Bronchial epithelial cell (primary cell): ENCODE results near the gene DDX28. TPM values are rescaled to one million over a fixed set of nuclear protein-coding genes. Genes with fewer than 3 reads are reported as not detected.
"Not testable (repeated sequence)": the region's sequence is repeated elsewhere in the genome, so short reads cannot be mapped to it uniquely, and the experiment has no call there.

Experiments
- DNase-seq: peaks from one replicate; pipeline ENCODE4 v3.0.0-alpha.2; 2010; ENCODE audit warnings: low read depth
- FAIRE-seq: peaks from 2 replicates; lab custom pipeline; 2011; peaks lifted over from hg19 to GRCh38; lab: Jason Lieb, UNC
- H3K27me3 ChIP-seq: 2 replicates; pipeline ENCODE4 v1.5.1; 2011; ENCODE audit warnings: low read length; ENCODE audit not compliant: control insufficient read depth, insufficient read depth
- H3K36me3 ChIP-seq: 2 replicates; pipeline ENCODE4 v1.5.1; 2011; ENCODE audit warnings: low read length; ENCODE audit not compliant: control insufficient read depth, insufficient read depth
- H3K4me3 ChIP-seq: 2 replicates; pipeline ENCODE4 v1.5.1; 2011; ENCODE audit warnings: mild to moderate bottlenecking, low read depth, low read length, control low read depth
- CTCF ChIP-seq: IDR thresholded peaks from 2 replicates; pipeline ENCODE4 v1.5.1; 2011; ENCODE audit warnings: mild to moderate bottlenecking, moderate library complexity, low read length, control low read depth, inconsistent platforms; ENCODE audit not compliant: insufficient read depth, severe bottlenecking
- total RNA-seq: library from RNA; depleted of rRNA; stranded (reverse); fragments of >200 nt; gene quantifications from 2 replicates; pipeline ENCODE4 v1.2.1, GENCODE V29; 2014

DDX28 gene
- total RNA-seq, 1 donor from 2014 or later: 16.3 TPM

DNA sequence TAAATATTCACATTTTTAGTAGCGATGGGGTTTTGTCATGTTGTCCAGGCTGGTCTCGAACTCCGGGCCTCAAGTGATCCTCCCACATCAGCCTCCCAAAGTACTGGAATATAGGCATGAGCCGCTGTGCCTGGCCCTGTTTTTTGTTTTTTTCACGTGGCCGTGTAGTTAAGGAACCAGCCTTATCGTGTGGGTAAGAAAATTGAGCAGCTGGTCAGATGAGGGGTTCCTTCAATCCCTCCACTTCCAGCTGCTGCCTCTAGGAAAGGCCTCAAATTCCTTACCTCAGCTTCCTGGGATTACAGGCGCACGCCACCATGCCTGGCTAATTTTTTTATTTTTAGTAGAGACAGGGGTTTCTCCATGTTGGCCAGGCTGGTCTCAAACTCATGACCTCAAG lies 17.8 kb downstream of the DDX28 start:
- no peak for FAIRE-seq
- TF ChIP-seq CTCF: no peak

GRCh38 chr16:68003031-68003430 lies 20.0 kb downstream of the DDX28 start:
- FAIRE-seq (no peak), DNase-seq (no peak)
- no peak for TF ChIP-seq CTCF
- no peaks in the 10 kb centered on the region for H3K36me3 ChIP-seq
- H3K4me3 ChIP-seq: no peak overlapping the region
- H3K27me3 ChIP-seq: no peaks in the 10 kb centered on the region

More for the DNA sequence above, 17.8 kb downstream of the DDX28 start:
- H3K36me3 ChIP-seq: no peaks in the 10 kb centered on the region
- no peak for DNase-seq
- no peaks in the 10 kb centered on the region for H3K27me3 ChIP-seq
- H3K4me3 ChIP-seq: no peak overlapping the region

- no peak for DNase-seq
- no peak for TF ChIP-seq CTCF
- no peak for FAIRE-seq
- Histone ChIP-seq H3K36me3 (no peaks in the 10 kb centered on the region), H3K4me3 (no peak overlapping the region), H3K27me3 (no peaks in the 10 kb centered on the region)
Observed at GRCh38 chr16:68000450-68000849, 22.6 kb downstream of the DDX28 start.

DNA sequence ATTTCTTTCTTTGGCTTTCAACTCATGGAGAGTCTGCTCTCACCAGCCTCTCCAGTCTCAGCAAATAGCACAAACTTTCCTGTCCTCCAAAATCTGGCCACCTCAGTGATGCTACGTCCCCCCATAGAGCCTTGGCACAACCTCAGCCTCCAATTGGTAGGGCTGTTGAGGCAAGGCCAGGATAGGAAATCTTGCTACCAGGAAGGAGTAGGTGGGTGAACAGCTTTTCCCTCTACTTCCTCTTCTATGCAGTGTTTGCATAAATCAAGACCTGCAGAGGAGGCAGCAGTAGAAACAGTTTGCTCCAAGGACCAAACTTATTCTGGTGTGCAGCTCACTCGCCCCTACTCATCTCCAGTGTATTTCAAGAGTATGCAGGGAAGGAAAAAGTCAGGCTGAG lies 23.0 kb downstream of the DDX28 start:
- TF ChIP-seq CTCF: no peak
- Histone ChIP-seq H3K4me3 (no peak overlapping the region), H3K36me3 (no peaks in the 10 kb centered on the region), H3K27me3 (no peaks in the 10 kb centered on the region)
- no peak for DNase-seq
- no peak for FAIRE-seq

DNA sequence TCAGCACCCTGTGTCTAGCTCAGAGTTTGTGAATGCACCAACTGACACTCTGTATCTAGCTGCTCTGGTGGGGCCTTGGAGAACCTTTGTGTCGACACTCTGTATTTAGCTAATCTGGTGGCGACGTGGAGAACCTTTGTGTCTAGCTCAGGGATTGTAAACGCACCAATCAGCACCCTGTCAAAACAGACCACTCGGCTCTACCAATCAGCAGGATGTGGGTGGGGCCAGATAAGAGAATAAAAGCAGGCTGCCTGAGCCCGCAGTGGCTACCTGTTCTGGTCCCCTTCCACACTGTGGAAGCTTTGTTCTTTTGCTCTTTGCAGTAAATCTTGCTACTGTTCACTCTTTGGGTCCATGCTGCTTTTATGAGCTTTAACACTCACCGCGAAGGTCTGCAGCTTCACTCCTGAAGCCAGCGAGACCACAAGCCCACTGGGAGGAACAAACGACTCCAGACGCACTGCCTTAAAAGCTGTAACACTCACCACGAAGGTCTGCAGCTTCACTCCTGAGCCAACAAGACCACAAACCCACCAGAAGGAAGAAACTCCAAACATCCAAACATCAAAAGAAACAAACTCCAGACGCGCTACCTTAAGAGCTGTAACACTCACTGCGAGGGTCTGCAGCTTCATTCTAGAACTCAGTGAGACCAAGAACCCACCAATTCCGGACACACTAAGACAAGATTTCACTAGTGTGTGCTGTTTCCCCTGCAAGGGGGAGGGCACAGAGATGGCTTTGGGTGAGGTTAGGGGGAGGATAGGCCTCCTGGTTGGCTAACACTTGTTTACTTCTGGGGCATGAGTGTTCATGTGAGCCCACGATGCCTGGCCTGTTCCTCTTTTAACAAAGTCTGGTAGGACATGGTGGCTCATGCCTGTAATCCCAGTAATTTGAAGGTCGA lies 24.0 kb downstream of the DDX28 start, which contains the start of gene DPEP2:
DPEP2 (minus strand) TSS at position 706 of the 910 bp plus-strand sequence. CDS start 6,272 bp downstream, outside the sequence.
- not testable (repeated sequence) for FAIRE-seq, H3K36me3 ChIP-seq, H3K4me3 ChIP-seq, DNase-seq, H3K27me3 ChIP-seq

DNA sequence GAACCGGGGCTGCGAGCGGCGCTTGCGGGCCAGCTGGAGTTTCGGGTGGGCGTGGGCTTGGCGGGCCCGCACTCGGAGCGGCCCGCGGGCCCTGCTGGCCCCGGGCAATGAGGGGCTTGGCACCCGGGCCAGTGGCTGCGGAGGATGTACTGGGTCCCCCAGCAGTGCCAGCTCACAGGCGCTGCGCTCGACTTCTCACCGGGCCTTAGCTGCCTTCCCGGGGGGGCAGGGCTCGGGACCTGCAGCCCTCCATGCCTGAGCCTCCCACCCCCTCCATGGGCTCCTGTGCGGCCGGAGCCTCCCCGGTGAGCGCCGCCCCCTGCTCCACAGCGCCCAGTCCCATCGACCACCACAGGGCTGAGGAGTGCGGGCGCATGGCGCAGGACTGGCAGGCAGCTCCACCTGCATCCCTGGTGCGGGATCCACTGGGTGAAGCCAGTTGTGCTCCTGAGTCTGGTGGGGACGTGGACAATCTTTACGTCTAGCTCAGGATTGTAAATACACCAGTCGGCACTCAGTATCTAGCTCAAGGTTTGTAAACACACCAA lies 24.7 kb downstream of the DDX28 start:
- H3K4me3 ChIP-seq, FAIRE-seq, H3K27me3 ChIP-seq, H3K36me3 ChIP-seq, DNase-seq: not testable (repeated sequence)
